GM12891 (cell line): ENCODE measurements around the gene TTC9.

Source experiments
- PAX5 ChIP-seq: IDR thresholded peaks from 2 replicates; pipeline ENCODE4 v1.6.1; 2011; ENCODE audit warnings: low read length, moderate library complexity, mild to moderate bottlenecking; ENCODE audit not compliant: insufficient read depth, severe bottlenecking
- POLR2A ChIP-seq: IDR thresholded peaks from 2 replicates; pipeline ENCODE4 v1.6.1; 2011; ENCODE audit warnings: low read depth, low read length, control low read depth
- POLR2AphosphoS5 ChIP-seq: IDR thresholded peaks from 2 replicates; pipeline ENCODE4 v1.6.1; 2011; ENCODE audit warnings: low read depth, low read length, control low read depth
- SPI1 ChIP-seq: IDR thresholded peaks from 2 replicates; pipeline ENCODE4 v1.6.1; 2011; ENCODE audit warnings: low read depth, low read length, control low read depth
- TAF1 ChIP-seq: IDR thresholded peaks from 2 replicates; pipeline ENCODE4 v1.6.1; 2011; ENCODE audit warnings: low read depth, low read length, control low read depth

GRCh38 chr14:70706177-70706576 is 64.5 kb downstream of the TTC9 start:
- TF ChIP-seq TAF1 (no peak), POLR2A (no peak), POLR2AphosphoS5 (no peak), PAX5 (no peak), SPI1 (no peak)
